ENCODE measurements around the gene GGT1.
A peak's percentile ranks its signal among the peaks of the same experiment; 100 is the strongest.
"Not testable (repeated sequence)": the region's sequence is repeated elsewhere in the genome, so short reads cannot be mapped to it uniquely, and the experiment has no call there.

Gene GGT1

GRCh38 chr22:24584166-24584790, 18.7 kb upstream of the GGT1 start:
- DNase-seq = no peak

- DNase-seq = no peak
These were observed 18.1 kb upstream of the GGT1 start for GRCh38 chr22:24584871-24585411.

DNA sequence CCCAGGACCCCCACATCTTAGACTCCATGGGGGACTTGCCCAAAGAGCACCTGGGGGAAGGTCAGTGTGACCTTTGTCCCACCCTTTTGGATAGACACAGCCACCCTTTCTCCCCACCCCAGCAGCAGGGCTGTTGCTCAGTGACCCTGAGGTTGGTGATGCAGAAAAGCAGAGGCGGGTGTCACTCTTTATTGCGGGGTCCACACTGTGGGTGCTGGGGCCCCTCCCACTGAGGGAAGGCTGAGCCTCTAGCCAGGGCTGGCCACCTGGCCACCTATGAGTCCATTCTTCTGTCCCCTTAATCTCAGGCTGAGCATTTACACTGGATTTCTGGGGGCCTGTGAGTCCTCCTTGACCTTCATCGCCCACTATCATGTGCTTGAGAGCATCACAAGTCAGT, 17.5 kb upstream of the GGT1 start:
- DNase-seq = no peak

- no peak for DNase-seq
These were observed 17.0 kb upstream of the GGT1 start for GRCh38 chr22:24585927-24586546.

GRCh38 chr22:24587251-24587650, 15.7 kb upstream of the GGT1 start:
- no peak for DNase-seq

- no peak for DNase-seq
These were observed 15.0 kb upstream of the GGT1 start for GRCh38 chr22:24587948-24588347.

- DNase-seq = peak in 13 of 14 donors; percentile 22 to 90 (median 78)
These were observed 14.6 kb upstream of the GGT1 start for GRCh38 chr22:24588381-24588756.

GRCh38 chr22:24588757-24589481, 14.1 kb upstream of the GGT1 start:
- DNase-seq = peak in 2 of 14 donors; percentile 65 to 71

GRCh38 chr22:24589518-24590030, 13.4 kb upstream of the GGT1 start:
- DNase-seq = no peak

- no peak for DNase-seq
These were observed 12.3 kb upstream of the GGT1 start for GRCh38 chr22:24590596-24591173.

- no peak for DNase-seq
These were observed 11.6 kb upstream of the GGT1 start for GRCh38 chr22:24591286-24591830.

DNA sequence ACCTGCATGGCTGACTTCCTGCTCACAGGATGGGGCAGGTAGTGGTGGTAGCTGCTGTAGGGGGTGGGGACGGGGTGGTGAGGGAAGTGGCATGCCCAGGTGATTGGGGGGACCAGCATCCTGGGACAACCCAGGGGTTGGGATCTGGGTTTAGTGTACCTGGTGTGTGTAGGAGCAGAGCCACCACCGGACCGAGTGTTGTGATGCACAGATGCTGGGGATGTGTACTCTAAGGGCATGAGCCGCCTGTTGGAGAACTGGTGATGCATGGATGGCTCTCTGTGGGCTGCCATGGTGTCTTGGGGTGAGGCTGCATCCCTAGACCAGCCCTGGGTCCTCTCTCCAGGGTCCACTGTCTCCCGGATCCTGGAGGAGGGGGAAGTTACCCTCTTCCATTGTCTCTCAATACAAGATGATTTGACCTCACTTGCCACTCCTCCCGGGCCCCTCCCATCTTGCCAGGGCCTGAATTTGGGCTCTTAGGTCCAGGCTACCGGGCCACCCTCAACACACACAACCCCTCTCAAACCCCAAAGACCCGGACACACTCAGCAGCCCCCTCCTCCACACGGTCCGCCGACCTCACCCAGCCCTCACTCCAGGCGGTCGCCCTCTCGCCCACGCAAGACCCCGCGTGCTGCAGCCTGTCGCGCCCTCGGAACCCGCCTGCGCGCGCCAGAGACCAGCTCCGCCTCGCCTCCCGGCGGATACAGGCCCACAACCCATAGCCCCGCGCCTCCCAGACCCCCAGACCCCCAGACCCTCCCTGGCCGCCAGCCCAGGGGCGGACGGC, 10.7 kb upstream of the GGT1 start:
- peak in 2 of 14 donors; percentile 33 to 42 for DNase-seq

GRCh38 chr22:24592851-24593558, 10.0 kb upstream of the GGT1 start, which contains the start of gene LRRC75B:
TSS of gene LRRC75B (minus strand) at chr22:24593073. CDS start at chr22:24593039, 34 bp downstream.
- DNase-seq = peak in 10 of 14 donors; percentile 36 to 85 (median 64)

DNA sequence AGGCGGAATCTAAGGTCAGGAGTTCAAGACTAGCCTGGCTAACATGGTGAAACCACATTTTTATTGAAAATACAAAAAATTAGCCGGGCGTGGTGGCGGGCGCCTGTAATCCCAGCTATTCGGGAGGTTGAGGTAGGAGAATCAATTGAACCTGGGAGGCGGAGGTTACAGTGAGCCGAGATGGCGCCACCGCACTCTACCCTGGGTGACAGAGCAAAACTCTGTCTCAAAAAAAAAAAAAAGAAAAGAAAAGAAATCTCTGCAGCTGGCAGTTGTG, 9.5 kb upstream of the GGT1 start:
- DNase-seq = not testable (repeated sequence)

DNA sequence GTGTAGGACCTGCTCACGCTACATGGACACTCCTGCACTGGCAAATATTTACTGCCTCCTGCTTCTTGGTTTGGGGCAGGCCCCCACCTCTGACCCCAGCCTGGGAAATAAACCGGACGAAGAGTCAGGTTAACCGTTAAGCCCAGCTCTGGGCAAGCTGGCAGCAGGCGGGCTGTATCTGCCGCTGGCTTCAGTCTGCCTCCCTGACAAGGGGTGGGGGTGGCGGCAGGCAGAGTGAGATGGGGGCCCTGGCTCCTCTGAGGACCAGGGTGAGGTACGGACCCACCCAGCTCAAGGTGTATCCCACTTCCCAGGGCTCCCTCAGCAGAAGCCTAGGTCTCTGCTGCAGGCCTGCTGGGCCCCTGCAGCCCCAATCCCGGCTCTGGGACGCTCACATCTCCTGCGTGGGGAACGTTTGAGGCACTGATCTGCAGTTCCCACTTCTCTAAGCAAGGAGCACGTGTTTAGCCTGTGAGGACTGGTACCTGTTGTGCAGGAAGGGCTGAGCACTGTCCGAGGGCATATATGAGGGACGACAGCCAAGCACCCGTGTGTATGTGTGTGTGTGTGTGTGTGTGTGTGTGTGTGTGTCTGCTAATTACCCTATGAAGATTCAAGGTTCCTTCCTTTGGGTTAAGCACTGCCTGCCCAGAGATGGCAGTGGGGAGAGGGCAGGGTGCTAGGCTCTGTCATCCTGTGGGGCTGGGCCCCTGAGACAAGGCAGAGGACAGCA, 9.0 kb upstream of the GGT1 start:
- no peak for DNase-seq

DNA sequence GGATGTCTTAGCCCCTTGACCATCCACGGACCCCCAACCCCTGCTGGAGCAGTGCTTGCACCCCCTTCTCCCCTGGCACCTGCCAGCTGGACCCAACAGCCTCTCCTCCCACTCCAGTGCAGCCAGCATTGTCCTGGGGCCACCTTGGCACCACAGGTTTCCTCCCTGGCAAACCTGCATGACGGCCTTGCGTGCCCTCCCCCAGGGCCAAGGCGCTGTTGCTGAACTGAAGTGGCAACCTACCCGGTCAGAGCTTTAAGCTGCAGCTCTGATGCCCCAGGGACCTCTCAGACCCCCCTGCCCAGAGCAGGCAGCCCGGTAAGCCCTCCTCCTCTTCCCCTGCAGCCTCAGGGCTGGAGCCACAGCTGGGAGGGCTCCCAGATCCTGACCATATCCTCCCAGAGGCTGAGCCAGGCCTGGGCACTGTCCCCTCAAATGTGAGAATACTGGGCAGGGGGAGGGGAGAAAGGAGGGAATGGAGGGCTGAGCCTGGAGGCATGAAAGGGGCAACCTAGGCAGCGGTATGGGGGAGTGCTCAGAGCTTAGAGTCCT, 8.3 kb upstream of the GGT1 start:
- DNase-seq = no peak

DNA sequence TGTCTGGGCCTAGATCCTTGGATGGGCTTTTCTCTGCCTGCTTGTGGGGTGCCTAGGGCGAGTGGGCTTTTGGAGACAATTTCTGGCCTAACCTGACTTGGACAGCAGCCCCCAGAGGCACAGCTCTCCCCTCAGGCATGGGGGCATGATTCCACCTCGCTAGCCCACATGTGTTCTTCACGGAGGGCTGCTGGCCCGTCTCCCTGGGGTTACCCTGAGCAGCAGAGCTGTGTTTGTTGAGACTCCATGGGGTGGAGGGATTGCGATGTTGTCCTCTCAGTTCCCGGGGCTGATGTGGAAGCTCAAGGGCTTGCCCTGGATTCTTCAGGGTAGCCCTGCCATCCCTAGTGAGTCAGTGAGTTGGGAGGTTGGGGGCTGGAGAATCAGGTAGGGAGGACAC, 7.8 kb upstream of the GGT1 start:
- no peak for DNase-seq

- no peak for DNase-seq
These were observed 7.1 kb upstream of the GGT1 start for GRCh38 chr22:24595863-24596262.

DNA sequence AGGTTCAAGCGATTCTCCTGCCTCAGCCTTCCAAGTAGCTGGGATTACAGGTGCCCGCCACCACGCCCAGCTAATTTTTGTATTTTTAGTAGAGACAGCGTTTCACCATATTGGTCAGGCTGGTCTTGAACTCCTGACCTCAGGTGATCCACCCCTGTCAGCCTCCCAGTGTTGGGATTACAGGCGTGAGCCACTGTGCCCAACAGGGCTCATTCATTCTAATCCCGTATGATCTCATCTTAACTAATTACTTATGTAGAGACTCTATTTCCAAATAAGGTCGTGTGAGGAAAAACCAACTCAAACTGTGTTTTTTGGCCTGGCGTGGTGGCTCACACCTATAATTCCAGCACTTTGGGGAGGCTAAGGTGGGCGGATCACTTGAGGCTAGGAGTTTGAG, 5.9 kb upstream of the GGT1 start:
- DNase-seq = not testable (repeated sequence)

GRCh38 chr22:24599514-24599913, 3.5 kb upstream of the GGT1 start:
- DNase-seq = no peak
